SU-DHL-6 (cell line): ENCODE measurements around the gene USP31.

Experiments used
- H2AFZ ChIP-seq: fragments of 200-600 bp; sonication (generic); 2 replicates; pipeline ENCODE4 v1.6.1; 2014; ENCODE audit warnings: low read depth, mild to moderate bottlenecking, moderate library complexity, mixed read lengths, antibody characterized with exemption, low read length; ENCODE audit not compliant: severe bottlenecking
- H3F3A ChIP-seq: fragments of 200-600 bp; shearing (Covaris generic); 2 replicates; pipeline ENCODE4 v1.6.0; 2016; ENCODE audit warnings: antibody characterized with exemption, mild to moderate bottlenecking; ENCODE audit not compliant: insufficient read depth
- H3K27ac ChIP-seq: fragments of 200-600 bp; sonication (generic); 2 replicates; pipeline ENCODE4 v1.5.1; 2016; ENCODE audit warnings: low read depth, mild to moderate bottlenecking, low read length, moderate library complexity, mixed read lengths
- H3K27me3 ChIP-seq: fragments of 200-600 bp; sonication (generic), shearing (Covaris generic); 2 replicates; pipeline ENCODE4 v1.6.0; 2014; ENCODE audit warnings: mild to moderate bottlenecking, low read length
- H3K36me3 ChIP-seq: fragments of 200-600 bp; sonication (generic); 2 replicates; pipeline ENCODE4 v1.6.1; 2014; ENCODE audit warnings: mild to moderate bottlenecking, low read length, mixed read lengths
- H3K4me2 ChIP-seq: fragments of 300-600, 200-600 bp; shearing (Covaris generic), sonication (generic); 2 replicates; pipeline ENCODE4 v1.6.0; 2014; ENCODE audit warnings: low read length, low read depth, mild to moderate bottlenecking; ENCODE audit not compliant: poor library complexity, severe bottlenecking
- H3K4me3 ChIP-seq: fragments of 200-600 bp; sonication (generic); 2 replicates; pipeline ENCODE4 v1.5.1; 2014; ENCODE audit warnings: antibody characterized with exemption, low read length, mild to moderate bottlenecking, mixed read lengths; ENCODE audit not compliant: insufficient read depth, poor library complexity, severe bottlenecking
- H3K79me2 ChIP-seq: fragments of 200-600 bp; sonication (generic); 2 replicates; pipeline ENCODE4 v1.6.1; 2014; ENCODE audit warnings: mild to moderate bottlenecking, low read length, moderate library complexity; ENCODE audit not compliant: insufficient read depth
- H3K9ac ChIP-seq: fragments of 200-600 bp; sonication (generic); 2 replicates; pipeline ENCODE4 v1.7.0; 2014; ENCODE audit warnings: mild to moderate bottlenecking, low read length
- H3K9me2 ChIP-seq: fragments of 200-600 bp; sonication (generic); replicated peaks from 2 replicates; pipeline ENCODE4 v1.6.1; 2014; ENCODE audit warnings: low read length; ENCODE audit not compliant: insufficient read depth
- H3K9me3 ChIP-seq: fragments of 200-600 bp; sonication (generic); 2 replicates; pipeline ENCODE4 v1.6.1; 2014; ENCODE audit warnings: low read length, mixed read lengths; ENCODE audit not compliant: insufficient read depth
- H4K20me1 ChIP-seq: fragments of 200-600 bp; sonication (generic); 2 replicates; pipeline ENCODE4 v1.6.1; 2014; ENCODE audit warnings: low read depth, mild to moderate bottlenecking, antibody characterized with exemption, low read length, moderate library complexity, mixed read lengths
- EZH2phosphoT487 ChIP-seq: fragments of 200-600 bp; sonication (generic), shearing (Covaris generic); conservative IDR thresholded peaks from 2 replicates; pipeline ENCODE4 v1.6.1; 2018; ENCODE audit warnings: mild to moderate bottlenecking, antibody characterized with exemption, low read length, moderate library complexity, mixed read lengths
- TF ChIP-seq, protein P1 (sequence below): fragments of 200-600 bp; sonication (generic); IDR thresholded peaks from one replicate; pipeline ENCODE4 v1.5.1; 2017; ENCODE audit warnings: antibody characterized with exemption, mild to moderate bottlenecking, low read length, moderate library complexity; ENCODE audit not compliant: insufficient read depth, poor library complexity, severe bottlenecking

Gene USP31

DNA sequence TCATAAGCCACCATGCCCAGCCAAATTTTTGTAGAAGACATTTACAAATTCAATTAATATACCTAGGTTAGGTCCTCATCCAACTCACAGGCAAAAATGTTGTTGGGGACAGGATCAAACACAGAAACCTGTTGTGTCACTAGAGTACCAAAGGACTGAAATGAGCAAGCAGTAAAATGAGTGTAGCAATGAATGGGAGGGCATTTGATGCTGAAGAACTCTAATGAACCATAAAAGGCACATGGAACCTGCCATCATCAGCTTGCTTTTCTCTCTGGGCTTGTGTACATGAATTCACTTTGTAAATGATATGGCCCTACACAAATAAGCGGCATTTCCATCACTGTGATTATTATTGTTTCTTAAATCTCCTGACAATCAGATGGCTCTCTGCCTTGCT, 17.8 kb downstream of the USP31 start:
- Histone ChIP-seq H4K20me1 (peaks cover 29% of the 10 kb centered on the region; the same call in 1 of the 2 replicates), H3K27ac (no peak overlapping the region)

GRCh38 chr16:23131036-23131435, 18.2 kb downstream of the USP31 start:
- Histone ChIP-seq H3K9ac (no peak overlapping the region), H3F3A (no peaks in the 10 kb centered on the region; the same call in 1 of the 2 replicates), H3K27ac (no peak overlapping the region), H4K20me1 (peaks cover 29% of the 10 kb centered on the region; the same call in 1 of the 2 replicates), H2AFZ (no peak overlapping the region), H3K9me3 (no peaks in the 10 kb centered on the region), H3K79me2 (peaks cover 67% of the 10 kb centered on the region), H3K27me3 (no peaks in the 10 kb centered on the region), H3K4me2 (no peak overlapping the region), H3K36me3 (no peaks in the 10 kb centered on the region), H3K9me2 (no peaks in the 10 kb centered on the region), H3K4me3 (no peak overlapping the region)
- TF ChIP-seq, protein P1, sequence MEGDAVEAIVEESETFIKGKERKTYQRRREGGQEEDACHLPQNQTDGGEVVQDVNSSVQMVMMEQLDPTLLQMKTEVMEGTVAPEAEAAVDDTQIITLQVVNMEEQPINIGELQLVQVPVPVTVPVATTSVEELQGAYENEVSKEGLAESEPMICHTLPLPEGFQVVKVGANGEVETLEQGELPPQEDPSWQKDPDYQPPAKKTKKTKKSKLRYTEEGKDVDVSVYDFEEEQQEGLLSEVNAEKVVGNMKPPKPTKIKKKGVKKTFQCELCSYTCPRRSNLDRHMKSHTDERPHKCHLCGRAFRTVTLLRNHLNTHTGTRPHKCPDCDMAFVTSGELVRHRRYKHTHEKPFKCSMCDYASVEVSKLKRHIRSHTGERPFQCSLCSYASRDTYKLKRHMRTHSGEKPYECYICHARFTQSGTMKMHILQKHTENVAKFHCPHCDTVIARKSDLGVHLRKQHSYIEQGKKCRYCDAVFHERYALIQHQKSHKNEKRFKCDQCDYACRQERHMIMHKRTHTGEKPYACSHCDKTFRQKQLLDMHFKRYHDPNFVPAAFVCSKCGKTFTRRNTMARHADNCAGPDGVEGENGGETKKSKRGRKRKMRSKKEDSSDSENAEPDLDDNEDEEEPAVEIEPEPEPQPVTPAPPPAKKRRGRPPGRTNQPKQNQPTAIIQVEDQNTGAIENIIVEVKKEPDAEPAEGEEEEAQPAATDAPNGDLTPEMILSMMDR = no peak
- no peak for TF ChIP-seq EZH2phosphoT487

More for the DNA sequence above, 17.8 kb downstream of the USP31 start:
- no peak overlapping the region for H3K4me2 ChIP-seq
- no peaks in the 10 kb centered on the region for H3K36me3 ChIP-seq
- H3K9me3 ChIP-seq = no peaks in the 10 kb centered on the region
- no peak overlapping the region for H3K4me3 ChIP-seq
- H3K27me3 ChIP-seq = no peaks in the 10 kb centered on the region
- H3K9me2 ChIP-seq = no peaks in the 10 kb centered on the region
- TF ChIP-seq, protein P1 = no peak
- TF ChIP-seq EZH2phosphoT487 = no peak
- H2AFZ ChIP-seq = no peak overlapping the region
- H3K9ac ChIP-seq = no peak overlapping the region
- no peaks in the 10 kb centered on the region; the same call in 1 of the 2 replicates for H3F3A ChIP-seq
- peaks cover 71% of the 10 kb centered on the region for H3K79me2 ChIP-seq

GRCh38 chr16:23129686-23130085, 19.6 kb downstream of the USP31 start:
- no peak overlapping the region for H3K4me2 ChIP-seq
- no peaks in the 10 kb centered on the region for H3K9me2 ChIP-seq
- no peak overlapping the region for H3K9ac ChIP-seq
- no peak overlapping the region for H2AFZ ChIP-seq
- H3K79me2 ChIP-seq = peaks cover 60% of the 10 kb centered on the region
- TF ChIP-seq EZH2phosphoT487 = no peak
- TF ChIP-seq, protein P1 = no peak
- no peak overlapping the region for H3K4me3 ChIP-seq
- H3F3A ChIP-seq = no peaks in the 10 kb centered on the region; the same call in 1 of the 2 replicates
- H3K9me3 ChIP-seq = no peaks in the 10 kb centered on the region
- H3K27me3 ChIP-seq = no peaks in the 10 kb centered on the region
- peaks cover 27% of the 10 kb centered on the region; the same call in 1 of the 2 replicates for H4K20me1 ChIP-seq
- no peaks in the 10 kb centered on the region for H3K36me3 ChIP-seq
- H3K27ac ChIP-seq = no peak overlapping the region
